Stimulated activated CD8-positive, alpha-beta memory T cell treated with anti-CD3 and anti-CD28 coated beads, Interleukin-12 subunit alpha, Interleukin-12 subunit beta, amount 100 ng/mL, for 1 hour (primary cell): ENCODE data around the gene MTMR3.
"Not testable (repeated sequence)": the region's sequence is repeated elsewhere in the genome, so short reads cannot be mapped to it uniquely, and the experiment has no call there.

ENCODE experiments used
- DNase-seq: peaks from one replicate; pipeline ENCODE4 v3.0.0-alpha.2; 2020; ENCODE audit warnings: low read depth

MTMR3 gene

GRCh38 chr22:30054067-30054763 is 171.2 kb downstream of the MTMR3 start:
- DNase-seq: no peak

GRCh38 chr22:30054764-30055069 is 171.7 kb downstream of the MTMR3 start:
- no peak for DNase-seq

GRCh38 chr22:30056015-30056414 is 173.0 kb downstream of the MTMR3 start:
- no peak for DNase-seq

GRCh38 chr22:30057375-30057774 is 174.4 kb downstream of the MTMR3 start:
- no peak for DNase-seq

GRCh38 chr22:30059346-30060020 is 176.5 kb downstream of the MTMR3 start:
- not testable (repeated sequence) for DNase-seq

- not testable (repeated sequence) for DNase-seq
Observed at GRCh38 chr22:30061094-30061493, 178.1 kb downstream of the MTMR3 start.

DNA sequence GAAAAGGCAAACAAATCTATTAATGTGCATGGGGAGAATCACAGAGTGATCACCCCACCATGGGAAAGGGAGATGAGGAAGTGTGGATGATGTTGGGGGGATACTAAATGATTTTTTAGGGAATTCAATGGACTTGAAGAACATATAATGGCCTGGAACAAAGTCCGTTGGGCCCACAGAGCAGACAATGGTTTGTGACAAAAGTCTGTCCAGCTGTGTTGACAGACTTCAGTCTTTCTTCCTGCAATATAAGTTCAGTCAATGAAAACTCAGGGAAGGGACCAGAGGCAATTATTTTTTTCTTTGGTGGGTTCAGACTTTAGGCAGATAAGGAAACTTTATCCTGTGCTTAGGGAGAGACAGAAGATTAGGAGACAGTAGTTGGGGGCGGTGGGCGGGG is 179.3 kb downstream of the MTMR3 start:
- DNase-seq: no peak

DNA sequence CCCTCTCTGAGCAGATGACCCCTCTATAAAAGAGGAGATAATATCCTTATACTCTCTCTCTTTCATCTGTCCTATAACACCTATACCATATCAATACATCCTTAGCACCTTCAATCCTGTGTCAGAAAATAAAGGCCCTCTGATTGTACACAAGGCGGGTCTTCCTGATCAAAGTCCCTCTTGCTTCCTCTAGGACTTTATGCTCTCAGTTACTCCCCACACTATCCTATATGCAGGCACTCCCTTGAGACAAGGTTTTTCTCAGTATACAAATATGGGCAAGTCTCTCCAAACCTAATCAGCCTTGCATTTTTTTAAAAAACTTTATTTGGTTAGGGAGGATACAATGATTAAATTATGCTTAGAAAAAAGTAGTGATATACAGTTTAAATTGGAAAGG is 180.0 kb downstream of the MTMR3 start:
- DNase-seq: no peak

GRCh38 chr22:30064172-30064571 is 181.2 kb downstream of the MTMR3 start:
- no peak for DNase-seq

GRCh38 chr22:30073743-30074142 is 190.8 kb downstream of the MTMR3 start:
- no peak for DNase-seq

- no peak for DNase-seq
Observed at GRCh38 chr22:30074147-30074546, 191.2 kb downstream of the MTMR3 start.

GRCh38 chr22:30074994-30075393 is 192.0 kb downstream of the MTMR3 start:
- no peak for DNase-seq

GRCh38 chr22:30077279-30077880 is 194.4 kb downstream of the MTMR3 start:
- no peak for DNase-seq

DNA sequence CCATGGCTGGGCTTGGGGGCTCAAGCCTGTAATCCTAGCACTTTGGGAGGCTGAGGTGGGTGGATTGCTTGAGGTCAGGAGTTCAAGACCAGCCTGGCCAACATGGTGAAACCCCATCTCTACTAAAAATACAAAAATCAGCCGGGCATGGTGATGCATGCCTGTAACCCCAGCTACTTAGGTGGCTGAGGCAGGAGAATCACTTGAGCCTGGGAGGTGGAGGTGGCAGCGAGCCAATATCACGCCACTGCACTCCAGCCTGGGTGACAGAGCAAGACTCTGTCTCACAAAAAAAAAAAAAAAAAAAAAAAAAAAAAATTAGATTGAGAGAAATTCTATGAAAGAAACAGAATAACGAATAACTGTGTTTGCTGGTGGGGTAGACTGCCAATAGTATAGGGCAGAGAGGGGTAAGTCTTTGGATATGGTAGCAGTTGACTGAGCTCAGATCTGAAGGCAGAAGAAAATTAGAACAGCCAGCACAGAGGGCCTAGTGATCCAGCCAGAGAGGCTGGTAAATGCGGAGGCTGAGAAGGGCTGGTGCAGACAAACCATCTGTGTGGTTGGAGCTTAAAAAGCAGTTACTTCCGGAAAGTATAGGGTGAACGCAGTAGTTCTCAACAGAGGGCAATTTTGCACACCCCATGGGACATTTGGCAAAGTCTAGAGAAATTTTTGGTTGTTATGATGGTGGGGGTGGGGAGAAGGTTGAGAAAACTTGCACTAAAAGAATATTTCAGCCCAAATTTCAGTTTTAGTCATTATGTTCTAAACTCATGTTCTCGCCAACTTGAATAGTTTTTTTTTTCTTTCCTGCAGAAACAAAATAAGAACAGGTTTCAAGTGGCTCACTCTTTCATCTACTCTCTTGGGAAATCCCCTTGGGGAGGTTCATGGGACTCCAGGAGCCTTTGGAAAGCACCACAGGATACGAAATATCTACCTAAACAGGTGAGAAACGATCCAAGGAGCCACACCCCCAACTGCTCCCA is 195.6 kb downstream of the MTMR3 start:
- no peak for DNase-seq

GRCh38 chr22:30079952-30080533 is 197.1 kb downstream of the MTMR3 start, which contains the start of gene HORMAD2:
Gene HORMAD2, plus strand, starts transcription at chr22:30080464. Its CDS starts 13,489 bp downstream, at chr22:30093953.
- no peak for DNase-seq
